A673 (cell line): ENCODE results near the gene TAL2. TPM values are rescaled to one million over a fixed set of nuclear protein-coding genes. Genes with fewer than 3 reads are reported as not detected.

Source experiments
- BruUV-seq: library from RNA; stranded (reverse); fragments of 400-500 nt; replicated peaks from 2 replicates; lab custom pipeline; 2021; lab: Mats Ljungman, UMichigan
- CTCF ChIA-PET: fragments of 300-600 bp; sonication (Branson Sonifier 250); formaldehyde crosslinking; loops from one replicate; lab custom pipeline; 2022; ENCODE audit warnings: antibody characterized with exemption; lab: Charles Lee
- POLR2A ChIA-PET: fragments of 300-600 bp; sonication (Branson Sonifier 250); formaldehyde crosslinking; loops from one replicate; lab custom pipeline; 2022; ENCODE audit warnings: antibody characterized with exemption; ENCODE audit not compliant: low non-redundant PET; lab: Charles Lee
- DNase-seq: peaks from one replicate; pipeline ENCODE4 v3.0.0-alpha.2; 2015; ENCODE audit warnings: low spot score
- H3K27ac ChIP-seq: fragments of 200-600 bp; sonication (generic); 2 replicates; pipeline ENCODE4 v1.5.1; 2016; ENCODE audit warnings: mixed run types, low read depth, mild to moderate bottlenecking, mixed read lengths, antibody characterized with exemption, low read length; ENCODE audit not compliant: poor library complexity, severe bottlenecking
- H3K27me3 ChIP-seq: fragments of 200-600 bp; sonication (generic); replicated peaks from 2 replicates; pipeline ENCODE4 v1.6.1; 2017; ENCODE audit warnings: mixed run types, low read depth, mild to moderate bottlenecking, mixed read lengths, antibody characterized with exemption, low read length; ENCODE audit not compliant: insufficient read depth, poor library complexity
- H3K36me3 ChIP-seq: fragments of 200-600 bp; sonication (generic); 2 replicates; pipeline ENCODE4 v1.6.1; 2016; ENCODE audit warnings: mixed run types, mild to moderate bottlenecking, mixed read lengths, antibody characterized with exemption, low read length; ENCODE audit not compliant: insufficient read depth, poor library complexity, severe bottlenecking
- H3K4me1 ChIP-seq: fragments of 200-600 bp; sonication (generic); 2 replicates; pipeline ENCODE4 v1.6.1; 2017; ENCODE audit warnings: mixed run types, mild to moderate bottlenecking, mixed read lengths, antibody characterized with exemption, low read length; ENCODE audit not compliant: insufficient read depth, poor library complexity, severe bottlenecking
- H3K4me3 ChIP-seq: fragments of 200-600 bp; sonication (generic); 2 replicates; pipeline ENCODE4 v1.5.1; 2016; ENCODE audit warnings: low read depth, mixed run types, mild to moderate bottlenecking, mixed read lengths, low read length; ENCODE audit not compliant: poor library complexity, severe bottlenecking
- H3K9me3 ChIP-seq: fragments of 200-600 bp; sonication (generic); 2 replicates; pipeline ENCODE4 v1.6.1; 2016; ENCODE audit warnings: mixed run types, low read depth, mild to moderate bottlenecking, mixed read lengths, antibody characterized with exemption, low read length; ENCODE audit not compliant: poor library complexity, severe bottlenecking
- EZH2 ChIP-seq: fragments of 200-600 bp; sonication (generic); IDR thresholded peaks from 2 replicates; pipeline ENCODE4 v1.6.1; 2017; ENCODE audit warnings: borderline replicate concordance, low read depth, mild to moderate bottlenecking, mixed read lengths, antibody characterized with exemption, low read length; ENCODE audit not compliant: poor library complexity, severe bottlenecking
- intact Hi-C: fragments of 100-400 bp; cut with micrococcal nuclease; formaldehyde crosslinking; loops from one replicate; pipeline ENCODE4 v1.10.0; 2022; ENCODE audit not compliant: unreplicated experiment
- total RNA-seq: library from RNA; stranded (reverse); gene quantifications from 2 replicates; pipeline ENCODE4 v1.2.3, GENCODE V29; 2021
- TF ChIP-seq, protein P1 (sequence below): fragments of 300-800, 200-600 bp; sonication (generic); conservative IDR thresholded peaks from 2 replicates; pipeline ENCODE4 v1.5.1; 2017; ENCODE audit warnings: low read depth, mild to moderate bottlenecking, antibody characterized with exemption, low read length, moderate library complexity, mixed read lengths

Gene TAL2
- total RNA-seq, 1 experiment from 2014 or later, result not detected

DNA sequence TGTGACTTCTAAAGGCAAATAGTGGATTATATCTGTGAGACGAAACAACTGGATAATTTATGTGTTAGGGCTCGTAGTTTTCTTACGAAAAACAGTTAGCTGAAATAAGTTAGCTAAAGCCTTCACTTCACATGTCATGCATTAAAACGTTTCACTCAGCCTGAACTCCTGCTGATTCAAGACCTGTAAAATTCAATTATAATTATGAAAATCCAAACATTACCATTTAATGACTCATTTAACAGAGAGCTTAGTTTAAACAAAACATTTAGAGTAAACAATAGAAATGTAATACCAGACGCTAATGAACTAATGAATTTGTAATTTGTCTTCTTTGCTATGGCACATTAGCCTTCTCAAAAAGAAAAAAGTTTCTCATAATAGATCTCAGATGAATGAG is 1.7 kb downstream of the TAL2 start:
- Histone ChIP-seq H3K9me3 (no peaks in the 10 kb centered on the region), H3K4me1 (no peaks in the 10 kb centered on the region), H3K36me3 (no peaks in the 10 kb centered on the region), H3K4me3 (no peak overlapping the region), H3K27me3 (peaks cover 4% of the 10 kb centered on the region), H3K27ac (no peak overlapping the region)
- TF ChIP-seq, protein P1, sequence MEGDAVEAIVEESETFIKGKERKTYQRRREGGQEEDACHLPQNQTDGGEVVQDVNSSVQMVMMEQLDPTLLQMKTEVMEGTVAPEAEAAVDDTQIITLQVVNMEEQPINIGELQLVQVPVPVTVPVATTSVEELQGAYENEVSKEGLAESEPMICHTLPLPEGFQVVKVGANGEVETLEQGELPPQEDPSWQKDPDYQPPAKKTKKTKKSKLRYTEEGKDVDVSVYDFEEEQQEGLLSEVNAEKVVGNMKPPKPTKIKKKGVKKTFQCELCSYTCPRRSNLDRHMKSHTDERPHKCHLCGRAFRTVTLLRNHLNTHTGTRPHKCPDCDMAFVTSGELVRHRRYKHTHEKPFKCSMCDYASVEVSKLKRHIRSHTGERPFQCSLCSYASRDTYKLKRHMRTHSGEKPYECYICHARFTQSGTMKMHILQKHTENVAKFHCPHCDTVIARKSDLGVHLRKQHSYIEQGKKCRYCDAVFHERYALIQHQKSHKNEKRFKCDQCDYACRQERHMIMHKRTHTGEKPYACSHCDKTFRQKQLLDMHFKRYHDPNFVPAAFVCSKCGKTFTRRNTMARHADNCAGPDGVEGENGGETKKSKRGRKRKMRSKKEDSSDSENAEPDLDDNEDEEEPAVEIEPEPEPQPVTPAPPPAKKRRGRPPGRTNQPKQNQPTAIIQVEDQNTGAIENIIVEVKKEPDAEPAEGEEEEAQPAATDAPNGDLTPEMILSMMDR, result no peak
- no peak for TF ChIP-seq EZH2
- no TSS peak for BruUV-seq
- CTCF ChIA-PET, result no interaction called here
- intact Hi-C loops, result no loop called here
- POLR2A ChIA-PET, result no interaction called here
- no peak for DNase-seq

DNA sequence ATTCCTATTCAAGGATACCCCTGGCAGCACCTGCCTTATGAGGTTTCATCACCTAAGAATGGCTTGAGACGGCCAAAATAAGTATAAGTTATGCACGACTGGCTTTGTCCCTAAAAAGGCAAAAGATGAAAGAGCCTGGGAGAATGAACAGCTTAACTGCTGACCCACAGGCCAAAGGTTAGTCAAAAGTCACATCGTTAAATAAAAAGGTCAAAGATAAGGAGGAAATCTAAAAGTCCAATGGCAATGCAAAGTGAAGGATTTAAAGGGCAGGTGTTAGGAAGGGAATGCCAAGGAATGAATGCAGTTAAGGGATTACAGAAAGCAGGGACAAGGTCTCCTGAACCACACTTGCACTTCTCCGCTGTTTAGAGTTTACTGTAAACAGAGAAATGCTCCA is 5.6 kb downstream of the TAL2 start:
- POLR2A ChIA-PET, result no interaction called here
- Histone ChIP-seq H3K4me3 (no peak overlapping the region), H3K36me3 (no peaks in the 10 kb centered on the region), H3K27ac (no peak overlapping the region), H3K9me3 (no peaks in the 10 kb centered on the region), H3K27me3 (peaks cover 4% of the 10 kb centered on the region), H3K4me1 (no peaks in the 10 kb centered on the region)
- no peak for TF ChIP-seq EZH2
- no TSS peak for BruUV-seq
- CTCF ChIA-PET, result no interaction called here
- intact Hi-C loops, result no loop called here
- no peak for DNase-seq

DNA sequence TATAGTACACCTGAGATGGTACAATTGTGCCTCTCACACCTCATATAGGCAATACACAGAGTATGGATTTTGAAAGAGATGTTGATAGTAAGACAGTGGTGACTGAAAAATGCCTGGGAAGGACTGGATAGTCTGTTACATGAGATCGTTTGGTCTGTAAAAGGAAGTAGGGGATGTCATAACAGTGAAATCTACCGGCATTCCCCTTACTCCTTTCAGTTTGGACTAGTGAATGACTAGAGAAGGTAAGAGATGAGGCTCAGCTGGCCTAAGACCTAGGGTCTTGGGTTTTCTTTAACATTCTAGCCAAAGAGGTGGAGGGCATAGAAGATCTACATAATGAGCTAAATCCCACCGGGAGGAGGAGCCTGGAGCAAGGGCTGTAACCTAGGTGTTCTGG is 8.1 kb downstream of the TAL2 start:
- no peak overlapping the region for H3K27ac ChIP-seq
- H3K27me3 ChIP-seq, result peaks cover 4% of the 10 kb centered on the region
- no peaks in the 10 kb centered on the region for H3K9me3 ChIP-seq
- POLR2A ChIA-PET, result no interaction called here
- TF ChIP-seq EZH2, result no peak
- TF ChIP-seq, protein P1, result no peak
- intact Hi-C loops, result no loop called here
- no peaks in the 10 kb centered on the region for H3K4me1 ChIP-seq
- no TSS peak for BruUV-seq
- DNase-seq, result no peak
- no peak overlapping the region for H3K4me3 ChIP-seq
- CTCF ChIA-PET, result no interaction called here
- H3K36me3 ChIP-seq, result no peaks in the 10 kb centered on the region

DNA sequence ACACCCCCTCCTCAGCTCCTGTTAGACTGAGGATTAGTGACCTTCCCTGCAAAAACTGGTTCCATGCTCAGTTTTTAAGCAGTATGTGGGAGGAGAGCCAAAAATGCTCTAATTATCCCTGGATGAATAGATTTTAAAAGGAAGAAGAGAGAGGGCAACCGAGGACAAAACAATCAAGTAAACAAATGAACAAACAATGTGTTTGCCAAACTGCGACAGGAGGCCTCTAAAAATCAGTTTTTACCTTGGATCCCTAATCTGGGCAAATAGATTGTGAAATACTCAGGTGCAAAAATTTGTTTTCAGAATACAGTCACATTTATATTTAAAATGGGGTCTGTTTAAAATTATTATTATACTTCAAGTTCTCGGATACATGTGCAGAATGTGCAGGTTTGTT is 8.5 kb downstream of the TAL2 start:
- Histone ChIP-seq H3K27me3 (peaks cover 4% of the 10 kb centered on the region), H3K27ac (no peak overlapping the region), H3K36me3 (no peaks in the 10 kb centered on the region), H3K4me1 (no peaks in the 10 kb centered on the region), H3K4me3 (no peak overlapping the region), H3K9me3 (no peaks in the 10 kb centered on the region)
- intact Hi-C loops, result no loop called here
- POLR2A ChIA-PET, result no interaction called here
- no TSS peak for BruUV-seq
- CTCF ChIA-PET, result no interaction called here
- TF ChIP-seq, protein P1, result no peak
- TF ChIP-seq EZH2, result no peak
- no peak for DNase-seq
